ENCODE data around the gene SKOR2. TPM values are rescaled to one million over a fixed set of nuclear protein-coding genes. Genes with fewer than 3 reads are reported as not detected.

SKOR2 gene
- total and polyA plus RNA-seq, 2 of the 13 experiments (the other 11 are each of a cell fraction or from before 2014, with no cell fraction given): not detected

DNA sequence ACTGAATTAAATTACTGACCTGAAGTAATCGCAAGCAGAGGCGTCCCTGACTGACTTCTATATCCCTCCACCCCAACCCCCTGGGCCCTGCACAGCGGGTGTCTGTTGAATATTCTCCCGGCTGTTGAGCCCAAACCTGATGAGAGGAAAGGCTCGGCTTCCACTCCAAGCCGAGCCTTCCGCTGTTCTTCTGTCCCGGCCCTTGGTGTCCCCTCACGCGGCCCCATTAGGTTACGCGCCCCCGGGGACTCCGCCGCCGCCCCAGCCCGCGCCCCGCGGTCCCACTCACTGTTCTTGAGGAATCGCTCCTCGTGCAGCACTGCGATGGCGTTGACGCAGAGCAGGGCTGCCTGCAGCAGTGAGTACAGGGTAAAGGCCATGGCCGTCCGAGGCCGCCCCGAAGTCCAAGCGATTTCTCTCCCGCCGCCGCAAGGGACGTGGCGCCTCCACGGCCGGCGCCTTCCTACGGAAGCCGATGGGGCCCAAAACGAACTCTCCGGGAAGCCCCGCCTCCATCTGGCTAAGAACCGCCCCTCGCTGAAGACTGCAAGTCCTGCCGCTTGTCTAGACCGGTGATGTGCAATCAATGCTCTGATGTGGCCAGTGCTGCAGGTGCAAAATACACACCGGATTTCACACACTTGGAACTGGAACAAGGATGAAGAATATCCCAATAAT is 75.4 kb downstream of the SKOR2 start, which contains the start of gene IER3IP1 (continued):
- TF ChIP-seq, protein P1, sequence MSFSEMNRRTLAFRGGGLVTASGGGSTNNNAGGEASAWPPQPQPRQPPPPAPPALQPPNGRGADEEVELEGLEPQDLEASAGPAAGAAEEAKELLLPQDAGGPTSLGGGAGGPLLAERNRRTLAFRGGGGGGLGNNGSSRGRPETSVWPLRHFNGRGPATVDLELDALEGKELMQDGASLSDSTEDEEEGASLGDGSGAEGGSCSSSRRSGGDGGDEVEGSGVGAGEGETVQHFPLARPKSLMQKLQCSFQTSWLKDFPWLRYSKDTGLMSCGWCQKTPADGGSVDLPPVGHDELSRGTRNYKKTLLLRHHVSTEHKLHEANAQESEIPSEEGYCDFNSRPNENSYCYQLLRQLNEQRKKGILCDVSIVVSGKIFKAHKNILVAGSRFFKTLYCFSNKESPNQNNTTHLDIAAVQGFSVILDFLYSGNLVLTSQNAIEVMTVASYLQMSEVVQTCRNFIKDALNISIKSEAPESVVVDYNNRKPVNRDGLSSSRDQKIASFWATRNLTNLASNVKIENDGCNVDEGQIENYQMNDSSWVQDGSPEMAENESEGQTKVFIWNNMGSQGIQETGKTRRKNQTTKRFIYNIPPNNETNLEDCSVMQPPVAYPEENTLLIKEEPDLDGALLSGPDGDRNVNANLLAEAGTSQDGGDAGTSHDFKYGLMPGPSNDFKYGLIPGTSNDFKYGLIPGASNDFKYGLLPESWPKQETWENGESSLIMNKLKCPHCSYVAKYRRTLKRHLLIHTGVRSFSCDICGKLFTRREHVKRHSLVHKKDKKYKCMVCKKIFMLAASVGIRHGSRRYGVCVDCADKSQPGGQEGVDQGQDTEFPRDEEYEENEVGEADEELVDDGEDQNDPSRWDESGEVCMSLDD (CRISPR knock-in tag; IDR thresholded peaks at IDR 0.05; ENCODE audit: borderline replicate concordance): peak; percentile 45; the same call in 1 of the 2 replicates
- TF ChIP-seq TCF12 (IDR thresholded peaks at IDR 0.05) (no peak), TCF12 (CRISPR knock-in tag; IDR thresholded peaks at IDR 0.05) (0 out of 2 replicates have a peak, but pooled peaks have one; percentile 63), HDAC1 (CRISPR knock-in tag; IDR thresholded peaks at IDR 0.05) (peak; percentile 83), ZNF761 (CRISPR knock-in tag; conservative IDR thresholded peaks at IDR 0.05) (no peak), ZNF317 (CRISPR knock-in tag; IDR thresholded peaks at IDR 0.05) (no peak), IKZF1 (IDR thresholded peaks at IDR 0.05) (no peak), KDM6A (CRISPR knock-in tag; IDR thresholded peaks at IDR 0.05; ENCODE audit: low read depth) (no peak), TEAD3 (CRISPR knock-in tag; optimal IDR thresholded peaks at IDR 0.05; ENCODE audit: borderline replicate concordance) (peak; percentile 9), ZNF570 (CRISPR knock-in tag; IDR thresholded peaks at IDR 0.05; ENCODE audit: borderline replicate concordance) (no peak), ZNF501 (CRISPR knock-in tag; IDR thresholded peaks at IDR 0.05) (no peak), NR2C2 (CRISPR knock-in tag; IDR thresholded peaks at IDR 0.05; ENCODE audit: borderline replicate concordance) (peak; percentile 65; the same call in 1 of the 2 replicates), TBP (CRISPR knock-in tag; IDR thresholded peaks at IDR 0.05) (no peak), TSC22D2 (CRISPR knock-in tag; IDR thresholded peaks at IDR 0.05; ENCODE audit: borderline replicate concordance) (no peak), FOXK1 (CRISPR knock-in tag; IDR thresholded peaks at IDR 0.05; ENCODE audit: borderline replicate concordance, low read depth) (peak; percentile 52; the same call in 1 of the 2 replicates), TMF1 (CRISPR knock-in tag; IDR thresholded peaks at IDR 0.05; ENCODE audit: low read depth) (0 out of 2 replicates have a peak, but pooled peaks have one; percentile 76), HNF4A (CRISPR knock-in tag; IDR thresholded peaks at IDR 0.05) (peak; percentile 65; the same call in 1 of the 2 replicates), ATF7 (IDR thresholded peaks at IDR 0.05) (no peak), ATF7 (CRISPR knock-in tag; IDR thresholded peaks at IDR 0.05) (no peak), MZF1 (CRISPR knock-in tag; IDR thresholded peaks at IDR 0.05; ENCODE audit: borderline replicate concordance) (no peak), IKZF4 (CRISPR knock-in tag; IDR thresholded peaks at IDR 0.05; ENCODE audit: borderline replicate concordance, low read depth, not compliant biosample characterization) (peak; percentile 51), ZNF792 (CRISPR knock-in tag; IDR thresholded peaks at IDR 0.05) (peak; percentile 75; the same call in 1 of the 2 replicates), ZNF350 (CRISPR knock-in tag; IDR thresholded peaks at IDR 0.05; ENCODE audit: borderline replicate concordance, low read depth) (peak; percentile 37; the same call in 1 of the 2 replicates), ZC3H13 (CRISPR knock-in tag; IDR thresholded peaks at IDR 0.05) (no peak), CEBPG (CRISPR knock-in tag; IDR thresholded peaks at IDR 0.05) (peak; percentile 15; the same call in 1 of the 2 replicates), ZNF766 (CRISPR knock-in tag; IDR thresholded peaks at IDR 0.05; ENCODE audit: borderline replicate concordance) (peak; percentile 76; the same call in 1 of the 2 replicates), HCFC1 (IDR thresholded peaks at IDR 0.05; ENCODE audit: low read depth, low read length) (no peak), SNAI1 (CRISPR knock-in tag; IDR thresholded peaks at IDR 0.05; ENCODE audit: borderline replicate concordance) (0 out of 2 replicates have a peak, but pooled peaks have one; percentile 65)
- TF ChIP-seq, protein P2, sequence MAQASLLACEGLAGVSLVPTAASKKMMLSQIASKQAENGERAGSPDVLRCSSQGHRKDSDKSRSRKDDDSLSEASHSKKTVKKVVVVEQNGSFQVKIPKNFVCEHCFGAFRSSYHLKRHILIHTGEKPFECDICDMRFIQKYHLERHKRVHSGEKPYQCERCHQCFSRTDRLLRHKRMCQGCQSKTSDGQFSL (CRISPR knock-in tag; IDR thresholded peaks at IDR 0.05): no peak
- TF ChIP-seq, protein P3, sequence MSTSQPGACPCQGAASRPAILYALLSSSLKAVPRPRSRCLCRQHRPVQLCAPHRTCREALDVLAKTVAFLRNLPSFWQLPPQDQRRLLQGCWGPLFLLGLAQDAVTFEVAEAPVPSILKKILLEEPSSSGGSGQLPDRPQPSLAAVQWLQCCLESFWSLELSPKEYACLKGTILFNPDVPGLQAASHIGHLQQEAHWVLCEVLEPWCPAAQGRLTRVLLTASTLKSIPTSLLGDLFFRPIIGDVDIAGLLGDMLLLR (CRISPR knock-in tag; IDR thresholded peaks at IDR 0.05): no peak

All from HepG2 (cell line).